Stomach smooth muscle (tissue), 2 donors: ENCODE data around the gene KNDC1.
"Not testable (repeated sequence)": the region's sequence is repeated elsewhere in the genome, so short reads cannot be mapped to it uniquely, and the experiment has no call there.

Source experiments
- H3K27ac ChIP-seq: one replicate; pipeline ENCODE4 v1.7.0; 2013; ENCODE audit warnings: mild to moderate bottlenecking, low read length, inconsistent platforms
- H3K27me3 ChIP-seq, 2 donors: one replicate each; pipeline ENCODE4 v1.7.0; 2013; ENCODE audit warnings: low read length in 2 of 2; ENCODE audit not compliant: insufficient read depth in 2 of 2, control insufficient read depth in 1 of 2
- H3K36me3 ChIP-seq, 2 donors: one replicate each; pipeline ENCODE4 v1.7.0; 2013; ENCODE audit warnings: low read length in 2 of 2; ENCODE audit not compliant: control insufficient read depth in 2 of 2, insufficient read depth in 2 of 2
- H3K4me1 ChIP-seq: one replicate; pipeline ENCODE4 v1.7.0; 2013; ENCODE audit warnings: low read length; ENCODE audit not compliant: control insufficient read depth, insufficient read depth
- H3K4me3 ChIP-seq, 2 donors: one replicate each; pipeline ENCODE4 v1.7.0; 2013; ENCODE audit warnings: low read length in 2 of 2
- H3K9ac ChIP-seq, 2 donors: one replicate each; pipeline ENCODE4 v1.7.0; 2013; ENCODE audit warnings: low read length in 2 of 2, mild to moderate bottlenecking in 1 of 2
- H3K9me3 ChIP-seq, 2 donors: one replicate each; pipeline ENCODE4 v1.7.0; 2013; ENCODE audit warnings: low read length in 2 of 2; ENCODE audit not compliant: control insufficient read depth in 2 of 2
- donor health status: healthy.
- donor health status: Pancreatic carcinoma.

Gene KNDC1

GRCh38 chr10:133132473-133133291, 27.3 kb upstream of the KNDC1 start:
- Histone ChIP-seq H3K4me3 (no peak overlapping the region), H3K27me3 (peaks cover 0 to 5% of the 10 kb centered on the region in 2 donors), H3K9ac (no peak overlapping the region), H3K4me1 (no peaks in the 10 kb centered on the region), H3K9me3 (no peaks in the 10 kb centered on the region), H3K36me3 (no peaks in the 10 kb centered on the region), H3K27ac (no peak overlapping the region)

GRCh38 chr10:133133471-133134231, 26.4 kb upstream of the KNDC1 start:
- Histone ChIP-seq H3K27me3 (peaks cover 0 to 5% of the 10 kb centered on the region in 2 donors), H3K9ac (no peak overlapping the region), H3K4me3 (no peak overlapping the region), H3K4me1 (no peaks in the 10 kb centered on the region), H3K9me3 (no peaks in the 10 kb centered on the region), H3K27ac (no peak overlapping the region), H3K36me3 (no peaks in the 10 kb centered on the region)

GRCh38 chr10:133134411-133135115, 25.5 kb upstream of the KNDC1 start:
- no peaks in the 10 kb centered on the region for H3K36me3 ChIP-seq
- H3K9ac ChIP-seq: no peak overlapping the region
- no peak overlapping the region for H3K27ac ChIP-seq
- H3K9me3 ChIP-seq: no peaks in the 10 kb centered on the region
- no peaks in the 10 kb centered on the region for H3K4me1 ChIP-seq
- H3K4me3 ChIP-seq: no peak overlapping the region
- peaks cover 0 to 5% of the 10 kb centered on the region in 2 donors for H3K27me3 ChIP-seq

GRCh38 chr10:133135116-133135465, 24.9 kb upstream of the KNDC1 start:
- H3K36me3 ChIP-seq: no peaks in the 10 kb centered on the region
- H3K9ac ChIP-seq: no peak overlapping the region
- no peak overlapping the region for H3K27ac ChIP-seq
- no peaks in the 10 kb centered on the region for H3K4me1 ChIP-seq
- H3K9me3 ChIP-seq: no peaks in the 10 kb centered on the region
- no peak overlapping the region for H3K4me3 ChIP-seq
- H3K27me3 ChIP-seq: peaks cover 0 to 5% of the 10 kb centered on the region in 2 donors

DNA sequence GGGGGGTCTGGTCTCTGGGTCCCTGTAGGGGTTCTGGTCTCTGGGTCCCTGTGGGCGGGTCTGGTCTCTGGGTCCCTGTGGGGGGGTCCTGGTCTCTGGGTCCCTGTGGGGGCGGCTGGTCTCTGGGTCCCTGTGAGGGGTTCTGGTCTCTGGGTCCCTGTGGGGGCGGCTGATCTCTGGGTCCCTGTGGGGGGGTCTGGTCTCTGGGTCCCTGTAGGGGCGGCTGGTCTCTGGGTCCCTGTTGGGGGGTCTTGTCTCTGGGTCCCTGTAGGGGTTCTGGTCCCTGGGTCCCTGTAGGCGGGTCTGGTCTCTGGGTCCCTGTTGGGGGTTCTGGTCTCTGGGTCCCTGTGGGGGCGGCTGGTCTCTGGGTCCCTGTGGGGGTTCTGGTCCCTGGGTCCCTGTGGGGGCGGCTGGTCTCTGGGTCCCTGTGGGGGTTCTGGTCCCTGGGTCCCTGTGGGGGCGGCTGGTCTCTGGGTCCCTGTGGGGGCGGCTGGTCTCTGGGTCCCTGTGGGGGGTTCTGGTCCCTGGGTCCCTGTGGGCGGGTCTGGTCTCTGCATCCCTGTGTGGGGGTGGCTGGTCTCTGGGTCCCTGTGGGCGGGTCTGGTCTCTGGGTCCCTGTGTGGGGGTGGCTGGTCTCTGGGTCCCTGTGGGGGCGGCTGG, 22.4 kb upstream of the KNDC1 start:
- H3K36me3 ChIP-seq, H3K27ac ChIP-seq, H3K4me3 ChIP-seq, H3K9ac ChIP-seq, H3K9me3 ChIP-seq, H3K4me1 ChIP-seq: not testable (repeated sequence)
- peaks cover 13 to 18% of the 10 kb centered on the region in 2 donors for H3K27me3 ChIP-seq

GRCh38 chr10:133139551-133140065, 20.4 kb upstream of the KNDC1 start:
- Histone ChIP-seq H3K4me3 (no peak overlapping the region), H3K27me3 (peaks cover 14 to 27% of the 10 kb centered on the region in 2 donors), H3K4me1 (peaks cover 3% of the 10 kb centered on the region), H3K36me3 (no peaks in the 10 kb centered on the region), H3K27ac (no peak overlapping the region), H3K9ac (no peak overlapping the region), H3K9me3 (no peaks in the 10 kb centered on the region)

DNA sequence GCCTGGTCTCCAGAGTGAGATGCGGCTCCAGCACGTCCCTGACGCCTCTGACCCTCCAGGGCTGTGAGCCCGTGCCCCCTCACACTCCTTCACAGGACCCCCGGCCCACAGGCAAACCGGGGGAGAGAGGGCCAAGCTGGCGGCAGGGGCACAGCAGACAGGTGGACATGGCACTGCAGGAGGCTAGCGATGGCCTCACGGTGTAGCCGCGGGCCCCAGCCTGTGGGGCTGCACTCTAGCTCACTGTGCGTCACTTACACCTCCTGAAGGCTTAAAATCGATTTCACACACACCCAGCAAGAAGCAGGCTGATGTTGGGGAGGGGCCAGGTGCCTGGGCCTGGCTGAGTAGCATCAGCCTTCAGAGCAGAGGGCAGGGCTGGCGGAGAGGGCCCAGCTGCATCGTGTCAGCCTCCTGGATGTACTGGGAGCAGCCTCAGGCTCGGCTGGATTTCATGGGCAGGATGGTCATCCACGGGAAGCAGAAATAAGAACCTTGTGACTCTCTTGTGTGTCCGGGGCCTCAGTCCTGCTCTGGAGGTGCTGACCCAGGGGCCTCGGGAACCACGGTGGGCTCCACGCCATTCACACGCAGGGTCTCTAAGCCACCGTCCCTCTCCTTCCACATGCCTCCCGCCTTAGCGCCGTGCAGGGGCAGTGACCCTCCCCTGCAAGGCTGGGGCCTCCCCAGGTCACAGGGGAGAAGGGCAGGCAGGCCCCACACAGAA, 19.4 kb upstream of the KNDC1 start:
- H3K27ac ChIP-seq: no peak overlapping the region
- no peak overlapping the region for H3K4me3 ChIP-seq
- H3K4me1 ChIP-seq: peaks cover 3% of the 10 kb centered on the region
- H3K36me3 ChIP-seq: no peaks in the 10 kb centered on the region
- H3K9ac ChIP-seq: no peak overlapping the region
- peaks cover 17 to 35% of the 10 kb centered on the region in 2 donors for H3K27me3 ChIP-seq
- no peaks in the 10 kb centered on the region for H3K9me3 ChIP-seq

DNA sequence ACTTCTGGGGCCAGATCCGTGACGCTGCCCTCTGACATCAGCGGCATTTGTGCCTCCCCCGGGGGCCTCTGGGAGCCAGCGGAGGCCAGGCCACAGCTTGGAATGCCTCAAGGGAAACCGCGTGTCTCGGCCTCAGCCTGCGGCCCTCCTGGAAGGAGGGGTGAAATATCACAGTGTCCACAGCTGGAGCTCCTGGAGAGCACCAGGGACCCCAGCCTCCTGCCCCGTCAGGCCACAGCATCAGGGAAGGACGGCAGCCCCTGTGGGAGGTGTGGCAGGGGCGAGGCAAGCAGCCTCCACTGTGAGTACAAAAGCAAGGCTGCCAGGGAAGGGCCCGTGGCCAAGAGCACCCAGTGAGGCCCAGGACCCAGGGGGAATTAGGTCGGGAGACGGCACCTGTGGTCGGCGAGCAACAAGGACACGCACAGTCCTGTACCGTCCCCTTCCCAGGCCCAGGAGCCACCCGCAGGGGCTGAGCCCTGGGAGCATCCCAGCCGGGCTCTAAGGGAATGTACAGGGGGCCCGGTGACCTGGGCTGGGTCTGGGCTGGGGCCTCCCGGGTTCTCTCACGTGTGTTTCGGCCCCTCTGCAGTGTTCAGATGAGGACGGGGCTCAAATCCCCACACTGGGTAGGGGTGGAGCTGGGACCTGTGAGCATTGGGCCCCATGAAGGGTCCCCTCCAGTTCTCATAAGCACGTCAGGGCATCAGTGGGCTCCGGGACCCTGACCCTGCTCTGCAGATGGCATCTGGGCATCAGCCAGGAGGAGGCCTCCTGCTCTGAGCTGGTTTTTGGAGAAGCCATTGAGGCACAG, 18.7 kb upstream of the KNDC1 start:
- Histone ChIP-seq H3K4me3 (no peak overlapping the region), H3K9me3 (no peaks in the 10 kb centered on the region), H3K4me1 (peaks cover 3% of the 10 kb centered on the region), H3K36me3 (no peaks in the 10 kb centered on the region), H3K27ac (no peak overlapping the region), H3K27me3 (peaks cover 17 to 36% of the 10 kb centered on the region in 2 donors), H3K9ac (no peak overlapping the region)

- Histone ChIP-seq H3K27ac (no peak overlapping the region), H3K9me3 (no peaks in the 10 kb centered on the region), H3K4me3 (no peak overlapping the region), H3K27me3 (peaks cover 17 to 36% of the 10 kb centered on the region in 2 donors), H3K4me1 (peaks cover 3% of the 10 kb centered on the region), H3K36me3 (no peaks in the 10 kb centered on the region), H3K9ac (no peak overlapping the region)
These were observed 18.1 kb upstream of the KNDC1 start for GRCh38 chr10:133141958-133142340.
